Nephron progenitor cell (in vitro differentiated cells): ENCODE results near the gene ZBTB47.

Experiments used
- DNase-seq: peaks from one replicate; pipeline ENCODE4 v3.0.0; 2021
- H3K27ac Mint-ChIP-seq: 2 replicates; pipeline ENCODE4 v1.8.0; 2021; ENCODE audit warnings: mild to moderate bottlenecking, moderate library complexity, mixed read lengths
- H3K27me3 Mint-ChIP-seq: 2 replicates; pipeline ENCODE4 v1.8.0; 2021; ENCODE audit warnings: mild to moderate bottlenecking, low read depth, mixed read lengths; ENCODE audit not compliant: poor library complexity
- H3K36me3 Mint-ChIP-seq: 2 replicates; pipeline ENCODE4 v1.8.0; 2021; ENCODE audit warnings: low read depth, mixed read lengths
- H3K4me1 Mint-ChIP-seq: 2 replicates; pipeline ENCODE4 v1.8.0; 2021; ENCODE audit warnings: mixed read lengths
- H3K4me3 Mint-ChIP-seq: 2 replicates; pipeline ENCODE4 v1.8.0; 2021; ENCODE audit warnings: mild to moderate bottlenecking, moderate library complexity, mixed read lengths
- H3K9me3 Mint-ChIP-seq: 2 replicates; pipeline ENCODE4 v1.8.0; 2021; ENCODE audit warnings: mild to moderate bottlenecking, moderate library complexity, mixed read lengths
- TF ChIP-seq, protein P1 (sequence below): fragments of 200-600 bp; sonication (generic); IDR thresholded peaks from 2 replicates; pipeline ENCODE4 v1.5.0; 2021; ENCODE audit warnings: antibody characterized with exemption

The ZBTB47 gene

DNA sequence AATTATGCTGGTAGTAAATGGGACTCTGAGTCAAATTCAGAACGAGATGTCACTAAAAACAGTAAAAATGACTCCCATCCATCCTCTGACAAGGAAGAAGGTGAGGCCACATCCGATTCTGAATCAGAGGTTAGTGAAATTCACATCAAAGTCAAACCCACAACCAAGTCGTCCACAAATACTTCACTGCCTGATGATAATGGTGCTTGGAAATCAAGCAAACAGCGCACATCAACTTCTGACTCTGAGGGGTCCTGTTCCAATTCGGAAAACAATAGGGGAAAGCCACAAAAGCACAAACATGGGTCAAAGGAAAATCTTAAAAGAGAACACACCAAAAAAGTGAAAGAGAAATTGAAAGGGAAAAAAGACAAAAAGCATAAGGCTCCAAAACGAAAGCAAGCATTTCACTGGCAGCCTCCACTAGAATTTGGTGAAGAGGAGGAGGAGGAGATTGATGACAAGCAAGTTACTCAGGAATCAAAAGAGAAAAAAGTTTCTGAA is 15.1 kb upstream of the ZBTB47 start:
- no peak overlapping the region for H3K27ac Mint-ChIP-seq

DNA sequence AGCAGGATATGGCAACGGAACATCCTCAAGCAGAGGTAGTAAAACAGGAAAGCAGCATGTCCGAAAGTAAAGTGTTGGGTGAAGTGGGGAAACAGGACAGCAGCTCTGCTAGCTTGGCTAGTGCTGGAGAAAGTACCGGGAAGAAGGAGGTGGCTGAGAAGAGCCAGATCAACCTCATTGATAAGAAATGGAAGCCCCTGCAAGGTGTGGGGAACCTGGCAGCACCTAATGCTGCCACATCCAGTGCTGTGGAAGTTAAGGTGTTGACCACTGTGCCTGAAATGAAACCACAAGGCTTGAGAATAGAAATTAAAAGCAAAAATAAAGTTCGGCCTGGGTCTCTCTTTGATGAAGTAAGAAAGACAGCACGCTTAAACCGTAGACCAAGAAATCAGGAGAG is 14.3 kb upstream of the ZBTB47 start:
- H3K4me3 Mint-ChIP-seq, result no peak overlapping the region
- no peaks in the 10 kb centered on the region for H3K9me3 Mint-ChIP-seq
- no peaks in the 10 kb centered on the region for H3K4me1 Mint-ChIP-seq
- DNase-seq, result no peak
- H3K27me3 Mint-ChIP-seq, result no peaks in the 10 kb centered on the region
- TF ChIP-seq, protein P1, sequence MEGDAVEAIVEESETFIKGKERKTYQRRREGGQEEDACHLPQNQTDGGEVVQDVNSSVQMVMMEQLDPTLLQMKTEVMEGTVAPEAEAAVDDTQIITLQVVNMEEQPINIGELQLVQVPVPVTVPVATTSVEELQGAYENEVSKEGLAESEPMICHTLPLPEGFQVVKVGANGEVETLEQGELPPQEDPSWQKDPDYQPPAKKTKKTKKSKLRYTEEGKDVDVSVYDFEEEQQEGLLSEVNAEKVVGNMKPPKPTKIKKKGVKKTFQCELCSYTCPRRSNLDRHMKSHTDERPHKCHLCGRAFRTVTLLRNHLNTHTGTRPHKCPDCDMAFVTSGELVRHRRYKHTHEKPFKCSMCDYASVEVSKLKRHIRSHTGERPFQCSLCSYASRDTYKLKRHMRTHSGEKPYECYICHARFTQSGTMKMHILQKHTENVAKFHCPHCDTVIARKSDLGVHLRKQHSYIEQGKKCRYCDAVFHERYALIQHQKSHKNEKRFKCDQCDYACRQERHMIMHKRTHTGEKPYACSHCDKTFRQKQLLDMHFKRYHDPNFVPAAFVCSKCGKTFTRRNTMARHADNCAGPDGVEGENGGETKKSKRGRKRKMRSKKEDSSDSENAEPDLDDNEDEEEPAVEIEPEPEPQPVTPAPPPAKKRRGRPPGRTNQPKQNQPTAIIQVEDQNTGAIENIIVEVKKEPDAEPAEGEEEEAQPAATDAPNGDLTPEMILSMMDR, result no peak
- peaks cover 44% of the 10 kb centered on the region for H3K36me3 Mint-ChIP-seq
- no peak overlapping the region for H3K27ac Mint-ChIP-seq

More for the DNA sequence above, 15.1 kb upstream of the ZBTB47 start:
- Mint-ChIP-seq H3K36me3 (peaks cover 47% of the 10 kb centered on the region), H3K27me3 (no peaks in the 10 kb centered on the region), H3K9me3 (no peaks in the 10 kb centered on the region), H3K4me1 (no peaks in the 10 kb centered on the region), H3K4me3 (no peak overlapping the region)
- no peak for DNase-seq
- TF ChIP-seq, protein P1, result no peak

DNA sequence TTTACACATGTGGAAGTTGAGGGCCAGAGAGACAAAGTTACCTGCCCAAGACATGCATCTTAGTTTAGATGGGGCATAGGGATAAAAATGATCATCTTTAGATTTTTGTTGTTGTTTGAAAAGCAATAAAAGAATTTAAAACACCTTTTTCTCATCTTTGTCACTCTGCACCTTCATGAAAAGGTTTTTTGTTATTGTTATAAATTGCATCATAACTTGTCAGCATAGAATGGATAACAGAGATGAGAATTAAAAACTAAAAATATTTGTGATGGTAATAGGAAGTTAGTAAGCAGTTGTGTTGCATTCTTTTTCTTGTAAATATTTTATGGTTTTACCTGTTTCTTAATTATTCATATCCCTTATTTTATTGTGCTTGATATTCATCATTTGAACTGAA is 13.4 kb upstream of the ZBTB47 start:
- TF ChIP-seq, protein P1, result no peak
- H3K4me3 Mint-ChIP-seq, result no peak overlapping the region
- peaks cover 44% of the 10 kb centered on the region for H3K36me3 Mint-ChIP-seq
- H3K4me1 Mint-ChIP-seq, result no peaks in the 10 kb centered on the region
- no peak for DNase-seq
- no peak overlapping the region for H3K27ac Mint-ChIP-seq
- no peaks in the 10 kb centered on the region for H3K27me3 Mint-ChIP-seq
- no peaks in the 10 kb centered on the region for H3K9me3 Mint-ChIP-seq

DNA sequence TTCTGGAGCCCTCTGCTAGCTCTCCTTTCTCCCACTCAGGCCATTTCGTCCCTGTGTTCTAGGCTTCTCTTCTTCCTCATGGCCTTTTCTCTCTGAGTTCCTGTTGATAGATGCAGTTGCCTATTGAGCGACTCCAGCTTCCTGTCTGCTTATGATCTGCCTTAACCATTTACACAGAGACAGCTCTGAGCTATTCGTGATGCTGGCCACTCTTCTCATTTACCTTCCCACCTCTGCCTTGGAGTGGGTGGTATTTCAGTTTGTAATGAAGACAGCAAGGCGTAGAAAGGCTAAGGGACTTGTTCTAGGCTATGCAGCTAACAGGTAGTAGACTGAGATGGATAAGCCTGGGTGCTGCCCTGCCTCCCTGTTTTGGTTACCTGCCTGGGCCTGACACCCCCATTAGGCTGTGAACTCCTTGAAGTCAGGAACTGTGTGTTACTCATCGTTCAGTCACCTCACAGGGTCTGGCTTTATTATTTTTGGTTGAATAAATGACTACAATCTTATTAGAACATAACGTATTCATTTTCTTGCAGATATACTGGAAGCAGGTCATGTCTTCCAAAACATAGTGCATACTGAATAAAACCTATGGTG is 12.6 kb upstream of the ZBTB47 start:
- H3K4me3 Mint-ChIP-seq, result no peak overlapping the region
- no peaks in the 10 kb centered on the region for H3K27me3 Mint-ChIP-seq
- H3K4me1 Mint-ChIP-seq, result no peaks in the 10 kb centered on the region
- TF ChIP-seq, protein P1, result no peak
- DNase-seq, result no peak
- H3K9me3 Mint-ChIP-seq, result no peaks in the 10 kb centered on the region
- no peak overlapping the region for H3K27ac Mint-ChIP-seq
- peaks cover 44% of the 10 kb centered on the region for H3K36me3 Mint-ChIP-seq

DNA sequence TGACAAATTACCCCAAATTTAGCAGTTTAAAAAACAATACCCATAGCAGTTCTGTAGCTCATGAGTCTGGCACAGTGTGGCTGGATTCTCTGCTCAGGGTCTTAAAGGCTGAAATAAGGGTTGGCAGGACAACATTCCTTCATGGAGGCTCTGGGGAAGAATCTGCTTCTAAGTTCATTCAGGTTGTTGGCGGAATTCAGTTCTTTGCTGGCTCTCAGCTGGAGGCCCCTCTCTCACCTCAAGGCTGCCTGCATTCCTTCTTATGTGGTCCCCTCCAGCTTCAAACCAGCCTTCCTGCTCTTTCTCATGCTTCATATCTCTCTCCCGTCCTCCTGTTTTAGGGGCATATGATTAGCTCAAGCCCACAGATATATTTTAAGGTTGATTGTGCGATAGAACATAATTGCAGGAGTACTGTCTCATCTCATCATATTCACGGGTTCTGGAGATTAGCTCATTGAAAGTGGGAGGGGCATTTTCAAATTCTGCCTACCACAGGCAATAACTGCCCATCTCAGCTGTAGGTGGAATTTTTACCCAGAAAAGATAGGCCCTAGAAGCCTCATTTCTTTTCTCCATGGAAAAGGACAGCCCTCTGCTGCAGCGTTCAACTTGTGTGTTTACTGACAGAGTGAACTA is 5.6 kb upstream of the ZBTB47 start:
- peaks cover 3% of the 10 kb centered on the region for H3K27me3 Mint-ChIP-seq
- peaks cover 44% of the 10 kb centered on the region for H3K36me3 Mint-ChIP-seq
- TF ChIP-seq, protein P1, result no peak
- DNase-seq, result no peak
- H3K4me3 Mint-ChIP-seq, result no peak overlapping the region
- no peaks in the 10 kb centered on the region for H3K9me3 Mint-ChIP-seq
- H3K27ac Mint-ChIP-seq, result peak overlapping the region; percentile 24
- peaks cover 21% of the 10 kb centered on the region for H3K4me1 Mint-ChIP-seq

DNA sequence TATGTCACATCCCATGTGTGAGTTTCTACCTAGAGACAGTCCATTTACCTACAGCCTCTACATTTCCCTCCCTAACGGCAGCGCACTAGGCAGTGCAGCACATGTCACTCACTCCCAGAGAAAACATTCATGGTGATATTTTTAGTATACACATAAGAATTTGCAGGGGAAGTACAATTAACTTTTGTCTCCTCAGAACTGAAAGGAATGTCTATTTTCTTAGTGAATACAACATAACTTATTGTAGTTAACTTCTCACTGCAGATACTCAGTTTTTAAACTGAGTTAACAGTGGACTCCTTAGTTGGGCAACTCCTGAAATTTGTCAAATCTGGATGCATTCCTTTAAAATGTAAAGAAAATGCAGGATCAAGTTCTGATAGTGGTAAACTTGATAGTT is 4.5 kb upstream of the ZBTB47 start:
- no peak for DNase-seq
- TF ChIP-seq, protein P1, result no peak
- H3K4me3 Mint-ChIP-seq, result no peak overlapping the region
- peak overlapping the region; percentile 56 for H3K27ac Mint-ChIP-seq
- H3K36me3 Mint-ChIP-seq, result peaks cover 34% of the 10 kb centered on the region
- peaks cover 26% of the 10 kb centered on the region for H3K4me1 Mint-ChIP-seq
- H3K27me3 Mint-ChIP-seq, result peaks cover 3% of the 10 kb centered on the region
- no peaks in the 10 kb centered on the region for H3K9me3 Mint-ChIP-seq
